OCI-LY3 (cell line): ENCODE measurements around the gene CLPX.

Experiments
- CTCF ChIP-seq: fragments of 200-600, 300-600 bp; sonication (generic); IDR thresholded peaks from 2 replicates; pipeline ENCODE4 v1.5.1; 2014; ENCODE audit warnings: antibody characterized with exemption, low read length, low read depth
- EZH2phosphoT487 ChIP-seq: fragments of 200-600 bp; shearing (Covaris generic); IDR thresholded peaks from 2 replicates; pipeline ENCODE4 v1.6.1; 2018; ENCODE audit warnings: antibody characterized with exemption, mixed run types, low read depth

- TF ChIP-seq CTCF (no peak), EZH2phosphoT487 (no peak)
These were observed 38.7 kb downstream of the CLPX start for GRCh38 chr15:65146438-65146837.
